NK-92 (cell line): ENCODE results near the gene FGF1.

Source experiments
- DNase-seq: peaks from one replicate; lab custom pipeline; 2025; ENCODE audit not compliant: unreplicated experiment; lab: John Stamatoyannopoulos, UW

FGF1 gene

GRCh38 chr5:142644640-142645361 is 41.1 kb downstream of the FGF1 start:
- no peak for DNase-seq

GRCh38 chr5:142644127-142644526 is 41.8 kb downstream of the FGF1 start:
- no peak for DNase-seq

GRCh38 chr5:142643634-142644033 is 42.3 kb downstream of the FGF1 start:
- no peak for DNase-seq

GRCh38 chr5:142642427-142642826 is 43.5 kb downstream of the FGF1 start:
- DNase-seq = no peak

GRCh38 chr5:142641711-142642110 is 44.2 kb downstream of the FGF1 start:
- DNase-seq = no peak

GRCh38 chr5:142640316-142641005 is 45.4 kb downstream of the FGF1 start:
- DNase-seq = no peak

GRCh38 chr5:142639455-142639854 is 46.4 kb downstream of the FGF1 start:
- no peak for DNase-seq

GRCh38 chr5:142637871-142638270 is 48.0 kb downstream of the FGF1 start:
- DNase-seq = no peak

GRCh38 chr5:142636698-142637324 is 49.1 kb downstream of the FGF1 start:
- DNase-seq = no peak

- DNase-seq = no peak
Measured at GRCh38 chr5:142636093-142636492, 49.8 kb downstream of the FGF1 start.

GRCh38 chr5:142634216-142635011 is 51.5 kb downstream of the FGF1 start:
- DNase-seq = no peak

- no peak for DNase-seq
Measured at GRCh38 chr5:142630927-142631539, 54.9 kb downstream of the FGF1 start.

GRCh38 chr5:142627383-142628217 is 58.3 kb downstream of the FGF1 start:
- no peak for DNase-seq

- no peak for DNase-seq
Measured at GRCh38 chr5:142626786-142627185, 59.1 kb downstream of the FGF1 start.

GRCh38 chr5:142626099-142626498 is 59.8 kb downstream of the FGF1 start:
- DNase-seq = no peak

GRCh38 chr5:142621227-142621626 is 64.7 kb downstream of the FGF1 start:
- no peak for DNase-seq

GRCh38 chr5:142619815-142620214 is 66.1 kb downstream of the FGF1 start:
- DNase-seq = no peak

- DNase-seq = no peak
Measured at GRCh38 chr5:142618130-142618523, 67.8 kb downstream of the FGF1 start.

- DNase-seq = no peak
Measured at GRCh38 chr5:142617416-142618129, 68.3 kb downstream of the FGF1 start.
